Stomach (tissue), 9 donors: ENCODE results near the gene IL1RAPL2. TPM values are rescaled to one million over a fixed set of nuclear protein-coding genes. Genes with fewer than 3 reads are reported as not detected.

Experiments used
- DNase-seq, 2 donors: peaks; one replicate each; pipeline versions ENCODE4 v3.0.0 to v3.0.0-alpha.2; 2013 to 2019
- H3K27ac ChIP-seq, 5 donors: fragments of 200-600 bp in 4 of 5; sonication (generic) in 4 of 5; one replicate each; pipeline ENCODE4 v1.5.1; 2013 to 2019; ENCODE audit warnings: mild to moderate bottlenecking in 1 of 5, moderate library complexity in 1 of 5
- H3K27me3 ChIP-seq, 3 donors: fragments of 200-600 bp; sonication (generic); one replicate each; pipeline ENCODE4 v1.5.1; 2017 to 2019; ENCODE audit warnings: mixed run types in 1 of 3
- H3K36me3 ChIP-seq, 4 donors: fragments of 200-600 bp; sonication (generic); 1 replicate in 3 of 4; 2 replicates in 1 of 4; pipeline ENCODE4 v1.5.1; 2016 to 2019
- H3K4me1 ChIP-seq, 4 donors: fragments of 200-600 bp; sonication (generic); one replicate each; pipeline ENCODE4 v1.5.1; 2016 to 2019
- H3K4me3 ChIP-seq, 4 donors: fragments of 200-600 bp; sonication (generic) in 3 of 4; one replicate each; pipeline ENCODE4 v1.5.1; 2016 to 2019; ENCODE audit warnings: mild to moderate bottlenecking in 1 of 4
- H3K9me3 ChIP-seq, 4 donors: fragments of 200-600 bp; sonication (generic); one replicate each; pipeline ENCODE4 v1.5.1; 2016 to 2019
- EP300 ChIP-seq: sonication (generic); formaldehyde crosslinking; IDR thresholded peaks from one replicate; pipeline ENCODE4 v1.6.1; 2017; ENCODE audit warnings: antibody characterized with exemption
- POLR2A ChIP-seq, 4 donors: fragments of 450-650 bp; IDR thresholded peaks; one replicate each; pipeline ENCODE4 v1.6.1; 2016; ENCODE audit warnings: antibody characterized with exemption in 4 of 4, control low read depth in 2 of 4, mild to moderate bottlenecking in 1 of 4, moderate library complexity in 1 of 4
- POLR2AphosphoS5 ChIP-seq, 3 donors: sonication (generic); formaldehyde crosslinking; IDR thresholded peaks; one replicate each; pipeline ENCODE4 v1.6.1; 2016; ENCODE audit warnings: antibody characterized with exemption in 3 of 3
- WGBS, 5 donors: extraction: QIAGEN DNeasy Blood & Tissue Kit in 3 of 5; methylation state at CpG; one replicate each; pipeline versions ENCODE4 v1.1.5 to v1.1.7; 2013 to 2018; 5-methylcytosine and 5-hydroxymethylcytosine counted together
- intact Hi-C: fragments of 100-400 bp; cut with DNase I; formaldehyde crosslinking; loops from one replicate; pipeline ENCODE4 v1.15.1; 2023; ENCODE audit warnings: low total_unique reads
- polyA plus RNA-seq, 3 donors: library from polyadenylated mRNA; stranded (reverse); fragments of 200-250 nt; gene quantifications; one replicate each; pipeline ENCODE4 v1.2.3, GENCODE V29; 2013
- total RNA-seq, 5 donors: library from RNA; depleted of rRNA; stranded (reverse); fragments of >200 nt; gene quantifications; one replicate each; pipeline versions ENCODE4 v1.1.0 to v1.2.3, GENCODE V29; 2014 to 2016
- TF ChIP-seq, protein P1 (sequence below), 7 experiments: fragments of 450-650 bp in 4 of 7; fragments of 200-600 bp in 3 of 7; sonication (generic) in 3 of 7; IDR thresholded peaks; one replicate each; pipeline ENCODE4 v1.5.1; 2016 to 2019; ENCODE audit warnings: antibody characterized with exemption in 7 of 7, control low read depth in 2 of 7, mild to moderate bottlenecking in 1 of 7
- donor health status: healthy with polysubstance abuse.
- donor health status: Bipolar disorder and iron deficiency.
- donor health status: healthy.

Gene IL1RAPL2
- total and polyA plus RNA-seq, 8 donors = 1.1 TPM; not detected in 7

DNA sequence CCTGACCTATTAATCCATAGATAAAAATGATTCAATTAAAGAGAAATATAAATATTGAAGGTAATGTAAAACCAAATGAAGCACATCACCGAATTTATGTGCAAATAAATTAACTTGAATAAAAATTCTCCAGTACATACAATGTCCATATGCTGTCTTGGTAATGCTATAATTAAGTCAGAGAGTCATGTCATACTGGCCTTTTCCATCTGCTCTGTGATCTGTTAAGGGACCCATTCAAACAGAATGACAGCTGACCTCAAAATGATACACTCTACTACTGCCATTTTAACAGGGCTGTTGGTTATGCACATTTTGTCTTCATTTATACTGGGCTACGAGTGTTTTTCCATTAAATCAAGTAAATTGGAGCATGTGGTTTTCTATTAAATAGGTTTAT, 555.2 kb downstream of the IL1RAPL2 start:
- H3K36me3 ChIP-seq = no peaks in the 10 kb centered on the region
- TF ChIP-seq, protein P1, sequence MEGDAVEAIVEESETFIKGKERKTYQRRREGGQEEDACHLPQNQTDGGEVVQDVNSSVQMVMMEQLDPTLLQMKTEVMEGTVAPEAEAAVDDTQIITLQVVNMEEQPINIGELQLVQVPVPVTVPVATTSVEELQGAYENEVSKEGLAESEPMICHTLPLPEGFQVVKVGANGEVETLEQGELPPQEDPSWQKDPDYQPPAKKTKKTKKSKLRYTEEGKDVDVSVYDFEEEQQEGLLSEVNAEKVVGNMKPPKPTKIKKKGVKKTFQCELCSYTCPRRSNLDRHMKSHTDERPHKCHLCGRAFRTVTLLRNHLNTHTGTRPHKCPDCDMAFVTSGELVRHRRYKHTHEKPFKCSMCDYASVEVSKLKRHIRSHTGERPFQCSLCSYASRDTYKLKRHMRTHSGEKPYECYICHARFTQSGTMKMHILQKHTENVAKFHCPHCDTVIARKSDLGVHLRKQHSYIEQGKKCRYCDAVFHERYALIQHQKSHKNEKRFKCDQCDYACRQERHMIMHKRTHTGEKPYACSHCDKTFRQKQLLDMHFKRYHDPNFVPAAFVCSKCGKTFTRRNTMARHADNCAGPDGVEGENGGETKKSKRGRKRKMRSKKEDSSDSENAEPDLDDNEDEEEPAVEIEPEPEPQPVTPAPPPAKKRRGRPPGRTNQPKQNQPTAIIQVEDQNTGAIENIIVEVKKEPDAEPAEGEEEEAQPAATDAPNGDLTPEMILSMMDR (IDR thresholded peaks at IDR 0.05) = no peak
- TF ChIP-seq POLR2A (IDR thresholded peaks at IDR 0.05) (no peak), EP300 (no peak), POLR2AphosphoS5 (IDR thresholded peaks at IDR 0.05) (no peak)
- intact Hi-C loops = no loop called here
- no peaks in the 10 kb centered on the region for H3K4me1 ChIP-seq
- no peaks in the 10 kb centered on the region for H3K9me3 ChIP-seq
- no peaks in the 10 kb centered on the region for H3K27me3 ChIP-seq
- 50 to 90% (median 73%) methylated on average over 2 of the region's 2 CpGs for WGBS, 5 donors
- no peak for DNase-seq
- no peak overlapping the region for H3K4me3 ChIP-seq
- H3K27ac ChIP-seq = no peak overlapping the region

DNA sequence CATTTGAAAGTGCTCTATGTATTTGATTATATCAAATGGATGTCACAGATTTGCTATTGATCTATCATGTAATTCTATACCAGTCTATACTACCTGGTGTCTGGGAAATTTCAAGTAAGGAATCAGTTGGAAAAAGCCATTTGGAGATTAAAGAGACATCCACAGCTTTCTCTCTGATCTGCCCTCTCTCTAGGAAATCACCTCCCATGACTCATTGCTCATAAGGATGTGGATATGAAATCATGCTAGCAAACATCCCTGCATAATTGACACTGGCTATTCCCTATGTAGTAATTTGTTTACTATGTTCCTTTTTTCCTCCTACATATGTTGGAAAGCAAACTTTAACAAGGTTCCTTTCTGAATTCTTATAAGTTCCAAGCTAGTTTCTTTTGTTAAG, 560.2 kb downstream of the IL1RAPL2 start:
- no peak for DNase-seq
- Histone ChIP-seq H3K36me3 (no peaks in the 10 kb centered on the region), H3K27ac (no peak overlapping the region), H3K27me3 (no peaks in the 10 kb centered on the region), H3K4me3 (no peak overlapping the region), H3K4me1 (no peaks in the 10 kb centered on the region), H3K9me3 (no peaks in the 10 kb centered on the region)
- TF ChIP-seq, protein P1 (IDR thresholded peaks at IDR 0.05) = no peak
- TF ChIP-seq POLR2A (IDR thresholded peaks at IDR 0.05) (no peak), POLR2AphosphoS5 (IDR thresholded peaks at IDR 0.05) (no peak), EP300 (no peak)
- intact Hi-C loops = no loop called here

DNA sequence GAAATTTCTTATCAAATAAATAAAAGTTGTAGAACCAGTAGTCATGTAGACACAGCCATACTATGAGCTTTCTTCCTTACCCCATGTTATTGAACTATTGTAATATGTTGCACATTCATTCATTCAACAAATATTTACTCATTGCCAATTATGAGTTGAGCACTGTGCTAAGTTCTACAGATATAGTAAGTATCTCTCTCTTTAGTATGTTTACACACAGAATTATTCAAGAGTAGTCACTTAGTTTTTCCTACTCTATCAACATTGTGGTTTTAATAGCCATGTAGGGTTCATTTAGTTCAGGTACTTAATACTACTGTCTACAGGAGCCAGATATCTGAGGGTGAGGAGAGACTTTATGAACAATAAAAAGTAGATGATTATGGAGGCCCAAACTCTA, 568.3 kb downstream of the IL1RAPL2 start:
- intact Hi-C loops = no loop called here
- TF ChIP-seq POLR2AphosphoS5 (IDR thresholded peaks at IDR 0.05) (no peak), POLR2A (IDR thresholded peaks at IDR 0.05) (no peak), EP300 (no peak)
- TF ChIP-seq, protein P1 (IDR thresholded peaks at IDR 0.05) = no peak
- Histone ChIP-seq H3K9me3 (no peaks in the 10 kb centered on the region), H3K4me3 (no peak overlapping the region), H3K36me3 (no peaks in the 10 kb centered on the region), H3K4me1 (no peaks in the 10 kb centered on the region), H3K27me3 (no peaks in the 10 kb centered on the region), H3K27ac (no peak overlapping the region)
- no peak for DNase-seq

DNA sequence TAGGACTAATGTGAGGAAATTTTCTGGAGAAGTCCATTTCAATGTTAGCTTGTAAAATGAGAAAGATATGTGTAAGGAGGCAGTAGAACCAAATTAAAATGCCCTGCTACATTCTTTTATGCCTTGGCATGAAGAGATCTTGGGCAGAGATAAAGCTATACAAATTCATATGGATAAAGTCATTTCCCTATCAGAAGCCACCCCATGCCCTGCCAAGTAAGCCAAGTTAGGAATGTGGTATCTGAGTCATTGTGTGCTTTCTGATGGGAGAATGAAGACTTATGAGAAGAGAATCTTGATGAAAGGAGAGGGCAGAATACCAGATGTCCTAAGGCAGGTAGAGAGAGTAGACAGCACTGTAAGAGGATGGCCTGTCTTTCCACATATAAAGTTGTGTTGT, 570.8 kb downstream of the IL1RAPL2 start:
- Histone ChIP-seq H3K9me3 (no peaks in the 10 kb centered on the region), H3K4me1 (no peaks in the 10 kb centered on the region), H3K27me3 (no peaks in the 10 kb centered on the region), H3K4me3 (no peak overlapping the region), H3K36me3 (no peaks in the 10 kb centered on the region), H3K27ac (no peak overlapping the region)
- no peak for DNase-seq
- TF ChIP-seq, protein P1 (IDR thresholded peaks at IDR 0.05) = no peak
- intact Hi-C loops = no loop called here

DNA sequence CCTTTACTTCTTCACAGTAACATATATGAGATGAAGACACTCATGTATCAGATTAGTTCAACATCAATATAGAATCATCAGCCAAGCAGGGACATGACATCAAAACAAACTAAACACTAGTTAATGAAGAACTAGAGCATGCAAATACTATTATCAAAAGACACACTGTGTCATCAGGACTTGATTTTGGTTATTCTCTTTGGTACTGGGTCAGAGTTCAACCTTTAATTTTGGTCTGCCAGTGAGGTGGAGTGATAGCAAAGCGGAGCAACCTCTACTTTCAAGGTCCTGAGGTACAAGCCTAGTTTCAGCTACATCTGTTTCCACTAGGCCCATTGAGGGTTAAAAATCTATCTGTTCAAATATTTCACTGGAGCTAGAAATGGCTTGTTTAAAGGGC, 584.0 kb downstream of the IL1RAPL2 start:
- no peak overlapping the region for H3K4me3 ChIP-seq
- no peak overlapping the region for H3K27ac ChIP-seq
- H3K4me1 ChIP-seq = no peaks in the 10 kb centered on the region
- DNase-seq = no peak
- H3K27me3 ChIP-seq = no peaks in the 10 kb centered on the region
- H3K36me3 ChIP-seq = no peaks in the 10 kb centered on the region
- peaks cover 0 to 7% (median 2%) of the 10 kb centered on the region in 4 donors for H3K9me3 ChIP-seq
- TF ChIP-seq POLR2A (IDR thresholded peaks at IDR 0.05) (no peak), EP300 (no peak)
- intact Hi-C loops = no loop called here
- 67 to 91% (median 80%) methylated on average over 1 of the region's 1 CpG for WGBS, 5 donors
